Trophoblast cell (in vitro differentiated cells and primary cell): ENCODE measurements around the gene DCAF15.
A peak's percentile ranks its signal among the peaks of the same experiment; 100 is the strongest.

ENCODE experiments used
- DNase-seq, 2 donors: peaks; one replicate each; pipeline ENCODE4 v3.0.0-alpha.2; 2016
- H2AFZ ChIP-seq: 2 replicates; pipeline ENCODE4 v1.6.1; 2013; ENCODE audit warnings: low read length, moderate library complexity, mild to moderate bottlenecking; ENCODE audit not compliant: insufficient read depth, poor library complexity
- H2AK5ac ChIP-seq: 2 replicates; pipeline ENCODE4 v1.6.1; 2013; ENCODE audit warnings: mild to moderate bottlenecking, low read length
- H2BK120ac ChIP-seq: 2 replicates; pipeline ENCODE4 v1.6.1; 2013; ENCODE audit warnings: low read length, mild to moderate bottlenecking, moderate library complexity; ENCODE audit not compliant: insufficient read depth, poor library complexity
- H2BK12ac ChIP-seq: 2 replicates; pipeline ENCODE4 v1.6.1; 2013; ENCODE audit warnings: mild to moderate bottlenecking, low read length, moderate library complexity
- H2BK5ac ChIP-seq: 2 replicates; pipeline ENCODE4 v1.6.1; 2013; ENCODE audit warnings: low read length, low read depth, moderate library complexity, mild to moderate bottlenecking; ENCODE audit not compliant: poor library complexity
- H3K14ac ChIP-seq: 2 replicates; pipeline ENCODE4 v1.6.1; 2013; ENCODE audit warnings: mild to moderate bottlenecking, low read length
- H3K18ac ChIP-seq: 2 replicates; pipeline ENCODE4 v1.6.1; 2013; ENCODE audit warnings: mild to moderate bottlenecking, low read length
- H3K23ac ChIP-seq: 2 replicates; pipeline ENCODE4 v1.6.1; 2013; ENCODE audit warnings: low read length
- H3K27ac ChIP-seq: 2 replicates; pipeline ENCODE4 v1.5.1; 2013; ENCODE audit warnings: low read depth, mild to moderate bottlenecking, inconsistent platforms, low read length, moderate library complexity
- H3K27me3 ChIP-seq: 2 replicates; pipeline ENCODE4 v1.6.1; 2013; ENCODE audit warnings: inconsistent platforms, mild to moderate bottlenecking, low read length, moderate library complexity; ENCODE audit not compliant: insufficient read depth
- H3K36me3 ChIP-seq, 2 experiments: 1 replicate in 1 of 2; 2 replicates in 1 of 2; pipeline ENCODE4 v1.6.1; 2013; ENCODE audit warnings: low read length in 2 of 2, mild to moderate bottlenecking in 2 of 2, moderate library complexity in 1 of 2; ENCODE audit not compliant: insufficient read depth in 2 of 2, control insufficient read depth in 1 of 2
- H3K4ac ChIP-seq: 2 replicates; pipeline ENCODE4 v1.6.1; 2013; ENCODE audit warnings: low read depth, mild to moderate bottlenecking, low read length, moderate library complexity
- H3K4me1 ChIP-seq, 2 experiments: 1 replicate in 1 of 2; 2 replicates in 1 of 2; pipeline ENCODE4 v1.6.1; 2013; ENCODE audit warnings: low read length in 2 of 2, mild to moderate bottlenecking in 2 of 2, moderate library complexity in 1 of 2; ENCODE audit not compliant: insufficient read depth in 2 of 2, control insufficient read depth in 1 of 2
- H3K4me2 ChIP-seq: 2 replicates; pipeline ENCODE4 v1.6.1; 2013; ENCODE audit warnings: inconsistent platforms, mild to moderate bottlenecking, low read length, moderate library complexity
- H3K4me3 ChIP-seq: 2 replicates; pipeline ENCODE4 v1.5.1; 2013; ENCODE audit warnings: mild to moderate bottlenecking, low read depth, low read length, inconsistent platforms
- H3K79me1 ChIP-seq: one replicate; pipeline ENCODE4 v1.6.1; 2013; ENCODE audit warnings: low read length
- H3K79me2 ChIP-seq: 2 replicates; pipeline ENCODE4 v1.6.1; 2013; ENCODE audit warnings: low read length, mild to moderate bottlenecking; ENCODE audit not compliant: control insufficient read depth, insufficient read depth, poor library complexity
- H3K9ac ChIP-seq: 2 replicates; pipeline ENCODE4 v1.6.1; 2013; ENCODE audit warnings: mild to moderate bottlenecking, low read length
- H3K9me3 ChIP-seq: 2 replicates; pipeline ENCODE4 v1.6.1; 2013; ENCODE audit warnings: low read depth, mild to moderate bottlenecking, control low read depth, inconsistent platforms, low read length; ENCODE audit not compliant: insufficient read depth
- H4K12ac ChIP-seq: 2 replicates; pipeline ENCODE4 v1.6.1; 2013; ENCODE audit warnings: low read depth, mild to moderate bottlenecking, low read length, moderate library complexity
- H4K8ac ChIP-seq: 2 replicates; pipeline ENCODE4 v1.6.1; 2013; ENCODE audit warnings: low read depth, mild to moderate bottlenecking, low read length, moderate library complexity
- H4K91ac ChIP-seq: one replicate; pipeline ENCODE4 v1.6.1; 2013; ENCODE audit warnings: low read depth, mild to moderate bottlenecking, low read length, moderate library complexity
- WGBS: extraction: QIAGEN DNeasy Blood & Tissue Kit; methylation state at CpG from one replicate; pipeline ENCODE4 v1.1.7; 2013; ENCODE audit warnings: missing lambda C conversion rate; ENCODE audit not compliant: insufficient read length, insufficient coverage; ENCODE audit errors: extremely low coverage; 5-methylcytosine and 5-hydroxymethylcytosine counted together

The DCAF15 gene

DNA sequence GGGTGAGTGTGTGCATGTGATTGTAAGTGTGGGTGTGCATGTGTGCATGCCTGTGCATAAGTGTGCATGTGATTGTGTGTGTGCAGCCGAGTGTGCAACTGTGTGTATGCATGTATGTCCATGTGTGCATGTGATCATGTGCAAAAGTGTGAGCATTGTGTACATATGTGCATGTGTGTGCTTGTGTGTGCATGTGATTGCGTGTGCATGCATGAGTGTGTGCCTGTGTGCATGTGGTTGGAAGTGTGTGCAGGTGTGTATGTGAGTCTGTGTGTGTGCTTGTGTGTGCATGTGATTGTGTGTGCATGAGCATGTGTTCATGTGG lies 17.6 kb upstream of the DCAF15 start:
- no peak overlapping the region for H3K27ac ChIP-seq
- no peaks in the 10 kb centered on the region for H3K79me2 ChIP-seq
- no peak overlapping the region for H2BK12ac ChIP-seq
- DNase-seq = no peak
- H3K27me3 ChIP-seq = no peaks in the 10 kb centered on the region
- peaks cover 5% of the 10 kb centered on the region for H3K9me3 ChIP-seq
- H2AK5ac ChIP-seq = no peak overlapping the region
- H4K8ac ChIP-seq = no peak overlapping the region
- H3K4me3 ChIP-seq = peak overlapping the region; percentile 25
- H3K9ac ChIP-seq = no peak overlapping the region
- no CpG with 5 or more reads among the region's 2 CpGs for WGBS
- peaks cover 11 to 12% of the 10 kb centered on the region in 2 experiments for H3K36me3 ChIP-seq
- H3K79me1 ChIP-seq = no peaks in the 10 kb centered on the region
- H3K4me2 ChIP-seq = no peak overlapping the region
- no peak overlapping the region for H3K4ac ChIP-seq
- H3K18ac ChIP-seq = no peak overlapping the region
- no peaks in the 10 kb centered on the region for H3K4me1 ChIP-seq
- H4K12ac ChIP-seq = no peak overlapping the region
- H3K14ac ChIP-seq = no peak overlapping the region
- H2BK5ac ChIP-seq = no peak overlapping the region
- H3K23ac ChIP-seq = peak overlapping the region; percentile 5
- no peak overlapping the region for H2AFZ ChIP-seq
- no peak overlapping the region for H2BK120ac ChIP-seq
- H4K91ac ChIP-seq = no peak overlapping the region

DNA sequence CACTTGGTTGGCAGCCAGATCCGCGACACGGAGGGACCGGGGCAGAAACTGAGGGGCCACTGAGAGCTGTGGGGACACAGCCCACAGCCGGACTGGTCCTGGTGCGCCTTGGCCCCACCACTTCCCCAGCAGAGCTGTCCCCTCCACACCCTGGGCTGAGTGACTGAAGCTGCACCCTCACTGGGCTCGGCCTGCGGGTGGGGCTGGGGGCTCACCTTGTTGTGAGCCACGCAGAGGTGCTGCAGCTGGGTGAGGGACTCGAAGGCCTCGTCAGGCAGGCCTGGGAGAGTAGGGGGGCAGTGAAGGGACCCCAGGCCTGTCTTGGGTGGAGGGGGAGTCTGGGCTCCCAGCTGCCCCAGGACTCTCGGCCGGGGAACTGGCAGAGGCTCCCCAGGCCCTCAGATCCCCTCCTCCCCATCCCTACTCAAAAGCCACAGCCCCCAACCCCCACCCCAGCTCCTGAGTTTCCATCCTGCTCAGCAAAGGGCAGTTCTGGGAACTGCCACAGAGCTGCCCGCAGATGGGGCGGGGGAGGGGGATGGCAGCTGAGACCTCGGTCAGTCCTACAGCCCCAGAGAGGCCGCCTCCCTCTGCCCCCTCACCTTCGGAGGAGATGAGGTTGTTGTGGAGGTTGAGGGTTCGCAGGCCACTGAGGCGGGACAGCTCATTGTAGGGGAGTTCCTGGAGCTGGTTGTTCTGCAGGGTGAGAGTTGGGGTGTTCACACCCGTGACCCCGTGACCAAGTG lies 16.4 kb upstream of the DCAF15 start:
- Histone ChIP-seq H2BK120ac (no peak overlapping the region), H3K36me3 (peaks cover 2 to 4% of the 10 kb centered on the region in 2 experiments), H3K27me3 (no peaks in the 10 kb centered on the region), H3K4me3 (no peak overlapping the region), H4K12ac (no peak overlapping the region), H4K8ac (no peak overlapping the region), H3K79me2 (no peaks in the 10 kb centered on the region), H3K9me3 (peaks cover 5% of the 10 kb centered on the region), H2BK5ac (no peak overlapping the region), H3K9ac (no peak overlapping the region), H2AK5ac (no peak overlapping the region), H2AFZ (no peak overlapping the region), H3K14ac (no peak overlapping the region), H3K18ac (no peak overlapping the region), H3K79me1 (no peaks in the 10 kb centered on the region), H3K23ac (no peak overlapping the region), H3K4ac (no peak overlapping the region), H3K4me2 (no peak overlapping the region), H4K91ac (no peak overlapping the region), H2BK12ac (no peak overlapping the region), H3K27ac (no peak overlapping the region), H3K4me1 (no peaks in the 10 kb centered on the region)
- no peak for DNase-seq
- WGBS = no CpG with 5 or more reads among the region's 22 CpGs

- Histone ChIP-seq H3K4me1 (no peaks in the 10 kb centered on the region), H4K12ac (no peak overlapping the region), H3K27ac (no peak overlapping the region), H3K14ac (no peak overlapping the region), H2BK120ac (no peak overlapping the region), H3K9ac (no peak overlapping the region), H2AK5ac (no peak overlapping the region), H3K23ac (no peak overlapping the region), H3K79me2 (no peaks in the 10 kb centered on the region), H3K4ac (no peak overlapping the region), H4K91ac (no peak overlapping the region), H3K4me3 (no peak overlapping the region), H3K36me3 (no peaks in the 10 kb centered on the region), H4K8ac (no peak overlapping the region), H3K9me3 (peaks cover 7% of the 10 kb centered on the region), H3K27me3 (no peaks in the 10 kb centered on the region), H2BK12ac (no peak overlapping the region), H2BK5ac (no peak overlapping the region), H2AFZ (no peak overlapping the region), H3K79me1 (no peaks in the 10 kb centered on the region), H3K18ac (no peak overlapping the region), H3K4me2 (no peak overlapping the region)
- no CpG with 5 or more reads among the region's 29 CpGs for WGBS
- no peak for DNase-seq
Observed at GRCh38 chr19:13937479-13938300, 14.6 kb upstream of the DCAF15 start.

DNA sequence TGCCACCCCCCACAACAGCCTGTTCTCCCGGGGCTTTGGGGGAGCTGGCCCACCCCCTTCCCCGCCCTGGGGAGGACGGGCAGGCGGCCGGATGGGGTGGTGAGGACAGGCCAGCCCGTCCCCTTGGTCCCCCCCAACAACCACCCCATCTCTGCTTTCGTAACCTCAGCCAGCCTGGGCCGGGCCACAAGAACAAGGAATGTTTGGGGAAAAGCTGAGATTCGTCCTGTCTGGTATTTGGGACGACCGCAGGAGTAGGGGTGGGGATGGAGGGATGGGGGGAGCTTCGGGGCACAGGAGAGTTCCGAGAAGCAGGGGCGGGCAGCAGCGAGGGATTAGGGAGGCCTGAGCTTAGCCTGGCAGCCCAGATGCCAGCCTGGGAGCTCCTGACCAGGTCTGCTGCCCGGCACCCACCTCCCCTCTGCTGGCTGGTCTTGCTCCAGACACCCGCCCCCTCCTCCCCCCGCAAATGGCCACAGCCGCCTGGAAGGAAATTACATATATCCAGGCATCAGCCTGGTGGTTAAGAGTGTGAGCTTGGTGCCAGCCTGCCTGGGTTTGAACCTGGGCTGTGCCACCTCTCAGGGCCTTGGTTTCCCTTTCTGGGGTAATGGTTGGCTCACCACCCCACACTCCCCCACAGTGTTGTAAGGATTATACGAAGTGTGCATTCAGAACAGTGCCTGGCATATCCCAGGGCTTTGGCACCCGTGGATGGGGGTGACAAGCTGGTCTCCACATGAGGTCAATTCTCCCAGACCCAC lies 13.8 kb upstream of the DCAF15 start, which contains the start of gene PODNL1:
Gene PODNL1 (minus strand): TSS at position 117 of the 764 bp plus-strand sequence. CDS start 236 bp downstream, outside the sequence.
- H2BK5ac ChIP-seq = no peak within 1 kb of the TSS
- H2AFZ ChIP-seq = no peak within 1 kb of the TSS
- no peak within 1 kb of the TSS for H4K12ac ChIP-seq
- H3K4me2 ChIP-seq = no peak within 1 kb of the TSS
- H3K14ac ChIP-seq = no peak within 1 kb of the TSS
- H3K23ac ChIP-seq = no peak within 1 kb of the TSS
- H3K4me3 ChIP-seq = no peak within 1 kb of the TSS
- DNase-seq = no peak
- no peak within 1 kb of the TSS for H3K4ac ChIP-seq
- H3K18ac ChIP-seq = no peak within 1 kb of the TSS
- peaks cover 7% of the 10 kb centered on the region for H3K9me3 ChIP-seq
- H4K8ac ChIP-seq = no peak within 1 kb of the TSS
- no peaks in the 10 kb centered on the region for H3K27me3 ChIP-seq
- no peak within 1 kb of the TSS for H2BK12ac ChIP-seq
- H3K9ac ChIP-seq = no peak within 1 kb of the TSS
- H2BK120ac ChIP-seq = no peak within 1 kb of the TSS
- H4K91ac ChIP-seq = no peak within 1 kb of the TSS
- no peak within 1 kb of the TSS for H3K27ac ChIP-seq
- no peaks in the 10 kb centered on the region for H3K36me3 ChIP-seq
- H2AK5ac ChIP-seq = no peak within 1 kb of the TSS
- no peaks in the 10 kb centered on the region for H3K79me2 ChIP-seq
- H3K79me1 ChIP-seq = no peaks in the 10 kb centered on the region
- no CpG with 5 or more reads among the region's 21 CpGs for WGBS
- H3K4me1 ChIP-seq = no peaks in the 10 kb centered on the region
